ENCODE measurements around the gene IGFBP4.

Gene IGFBP4

DNA sequence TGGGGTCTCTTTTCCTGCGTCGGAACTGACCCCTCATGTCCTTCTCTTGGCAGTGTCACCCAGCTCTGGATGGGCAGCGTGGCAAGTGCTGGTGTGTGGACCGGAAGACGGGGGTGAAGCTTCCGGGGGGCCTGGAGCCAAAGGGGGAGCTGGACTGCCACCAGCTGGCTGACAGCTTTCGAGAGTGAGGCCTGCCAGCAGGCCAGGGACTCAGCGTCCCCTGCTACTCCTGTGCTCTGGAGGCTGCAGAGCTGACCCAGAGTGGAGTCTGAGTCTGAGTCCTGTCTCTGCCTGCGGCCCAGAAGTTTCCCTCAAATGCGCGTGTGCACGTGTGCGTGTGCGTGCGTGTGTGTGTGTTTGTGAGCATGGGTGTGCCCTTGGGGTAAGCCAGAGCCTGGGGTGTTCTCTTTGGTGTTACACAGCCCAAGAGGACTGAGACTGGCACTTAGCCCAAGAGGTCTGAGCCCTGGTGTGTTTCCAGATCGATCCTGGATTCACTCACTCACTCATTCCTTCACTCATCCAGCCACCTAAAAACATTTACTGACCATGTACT, 13.2 kb downstream of the IGFBP4 start:
- DNase-seq (ENCODE audit: low spot score) = no peak

GRCh38 chr17:40457369-40457768, 14.1 kb downstream of the IGFBP4 start:
- no peak for DNase-seq (ENCODE audit: low spot score)

- DNase-seq (ENCODE audit: low spot score) = no peak
Observed at GRCh38 chr17:40457964-40458791, 14.9 kb downstream of the IGFBP4 start.

GRCh38 chr17:40458851-40459482, 15.7 kb downstream of the IGFBP4 start:
- no peak for DNase-seq (ENCODE audit: low spot score)

- no peak for DNase-seq (ENCODE audit: low spot score)
Observed at GRCh38 chr17:40459636-40460603, 16.7 kb downstream of the IGFBP4 start.

GRCh38 chr17:40460604-40460967, 17.3 kb downstream of the IGFBP4 start:
- DNase-seq (ENCODE audit: low spot score) = no peak

DNA sequence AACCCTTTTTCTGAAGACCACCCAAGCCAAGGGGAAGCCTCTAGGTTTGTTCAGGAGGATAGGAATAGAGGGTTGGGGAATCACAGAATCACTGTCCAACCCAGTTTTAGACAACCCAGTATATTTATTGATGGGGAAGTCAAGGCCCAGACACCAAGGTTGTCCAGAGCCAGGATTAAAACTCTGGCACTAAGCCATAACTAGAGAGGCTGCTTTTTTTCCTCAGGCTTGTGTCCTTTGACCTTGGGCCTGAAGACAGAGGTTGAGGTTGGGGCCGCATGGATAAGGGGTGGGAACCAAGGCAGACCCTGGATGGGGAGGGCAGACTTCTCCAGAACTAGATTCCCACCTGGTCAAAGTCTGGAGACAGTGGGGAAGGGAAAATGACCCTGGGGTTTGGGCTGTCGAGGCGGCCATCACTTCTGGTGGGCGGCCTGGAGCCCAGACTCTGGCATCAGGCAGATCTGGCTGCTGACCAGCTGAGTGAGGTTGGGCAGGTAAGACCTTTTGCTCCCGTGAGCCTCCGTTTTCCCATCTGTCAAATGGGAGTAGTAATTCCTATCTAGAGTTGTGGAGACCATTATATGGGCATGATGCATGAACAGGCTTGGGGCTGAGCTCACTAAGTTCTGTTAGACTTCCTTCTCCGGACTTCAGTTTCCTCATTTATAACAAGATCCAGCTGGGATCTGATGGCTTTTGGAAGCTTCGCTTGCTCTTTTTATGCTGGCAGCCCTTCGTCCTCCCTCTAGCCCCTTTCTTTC, 17.9 kb downstream of the IGFBP4 start:
- no peak for DNase-seq (ENCODE audit: low spot score)

- DNase-seq (ENCODE audit: low spot score) = no peak
Observed at GRCh38 chr17:40461732-40462342, 18.6 kb downstream of the IGFBP4 start.

DNA sequence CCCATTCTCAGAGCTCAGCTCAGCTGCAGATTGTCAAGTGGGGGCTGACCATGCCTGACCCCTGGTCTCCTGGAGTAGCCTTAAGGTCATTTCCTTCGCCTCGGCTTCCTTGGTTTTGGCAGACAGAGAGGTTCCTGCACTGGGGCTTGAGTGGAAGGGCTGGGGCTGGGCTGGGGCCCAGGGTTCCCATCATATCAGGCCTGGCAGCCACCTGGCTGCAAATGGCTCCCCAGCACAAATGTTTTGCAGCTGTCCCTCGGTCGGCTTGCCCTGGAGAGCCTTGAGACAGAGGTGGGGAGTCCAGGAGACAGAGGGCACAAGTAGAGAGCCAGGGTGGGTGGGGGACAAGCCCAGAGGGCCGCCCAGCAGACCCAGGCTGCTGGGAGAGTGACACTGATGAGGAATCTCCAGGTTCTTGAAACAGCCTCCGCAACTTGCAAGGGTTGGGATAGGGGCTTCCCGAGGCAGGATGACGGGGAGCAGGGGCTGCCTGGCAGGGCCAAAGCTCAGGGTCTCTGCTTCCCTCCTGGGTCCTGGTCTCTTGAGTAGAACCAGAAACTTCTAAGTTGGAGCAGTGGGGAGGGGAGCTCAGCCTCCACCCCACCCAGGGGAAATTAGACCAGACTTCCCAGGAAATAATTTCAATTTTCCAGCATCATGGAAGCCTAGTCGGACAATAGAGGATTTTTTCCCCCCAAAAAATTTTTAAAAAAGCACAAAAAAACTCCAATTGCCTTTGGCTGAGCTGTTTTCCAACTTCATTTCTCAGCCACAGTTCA, 19.3 kb downstream of the IGFBP4 start:
- DNase-seq (ENCODE audit: low spot score) = no peak

DNA sequence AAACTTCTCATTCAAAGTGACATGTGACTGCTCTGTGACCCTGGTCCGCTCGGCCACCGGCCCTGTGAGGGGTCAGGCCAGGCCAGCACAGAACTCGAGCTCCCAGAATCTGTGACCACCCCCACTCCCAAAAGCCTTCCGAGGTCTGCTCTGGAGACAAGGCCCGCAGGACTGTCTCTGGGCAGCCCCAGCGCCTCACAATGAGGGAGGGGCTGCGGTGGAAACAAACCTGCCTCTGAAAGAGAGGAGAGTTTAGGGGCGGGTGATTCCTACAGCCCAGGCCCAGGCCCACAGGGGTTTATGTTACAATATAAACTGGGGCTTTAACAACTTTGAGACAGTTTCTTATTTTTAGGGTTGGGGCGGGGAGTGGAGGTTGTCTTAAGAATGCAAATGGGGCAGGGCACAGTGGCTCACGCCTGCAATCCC, 19.9 kb downstream of the IGFBP4 start:
- DNase-seq (ENCODE audit: low spot score) = no peak

- no peak for DNase-seq (ENCODE audit: low spot score)
Observed at GRCh38 chr17:40464392-40464855, 21.2 kb downstream of the IGFBP4 start.

DNA sequence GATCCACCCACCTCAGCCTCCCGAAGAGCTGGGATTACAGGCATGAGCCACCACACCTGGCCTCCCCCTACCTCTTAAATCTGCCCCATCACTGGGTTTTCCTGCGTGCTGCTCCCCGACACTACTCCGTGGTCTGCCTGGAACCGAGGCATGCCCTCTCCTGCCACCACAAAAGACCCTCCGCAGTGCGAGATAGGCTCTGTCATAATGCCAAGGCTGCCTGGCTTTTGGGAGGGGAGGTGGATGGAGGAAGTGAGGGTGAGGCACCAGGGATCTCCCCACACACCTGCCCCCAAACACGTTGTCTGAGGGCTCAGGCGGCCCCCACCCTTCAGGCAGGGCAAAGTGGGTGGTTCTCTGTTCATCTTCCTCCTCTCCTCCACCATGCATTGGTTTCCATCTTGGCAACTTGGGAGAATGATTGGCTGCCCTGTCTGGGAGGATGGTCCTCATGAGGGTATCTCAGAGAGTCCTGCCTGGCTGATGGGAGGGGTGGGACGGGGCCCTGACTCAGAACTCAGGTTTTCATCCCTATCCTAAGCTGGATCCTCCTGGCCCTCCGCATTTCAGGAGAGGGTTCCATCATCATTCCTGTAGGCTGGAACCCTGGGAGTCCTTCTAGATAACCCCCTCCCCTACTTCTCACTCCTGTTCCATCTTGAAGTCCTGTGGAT, 23.2 kb downstream of the IGFBP4 start:
- DNase-seq (ENCODE audit: low spot score) = no peak

DNA sequence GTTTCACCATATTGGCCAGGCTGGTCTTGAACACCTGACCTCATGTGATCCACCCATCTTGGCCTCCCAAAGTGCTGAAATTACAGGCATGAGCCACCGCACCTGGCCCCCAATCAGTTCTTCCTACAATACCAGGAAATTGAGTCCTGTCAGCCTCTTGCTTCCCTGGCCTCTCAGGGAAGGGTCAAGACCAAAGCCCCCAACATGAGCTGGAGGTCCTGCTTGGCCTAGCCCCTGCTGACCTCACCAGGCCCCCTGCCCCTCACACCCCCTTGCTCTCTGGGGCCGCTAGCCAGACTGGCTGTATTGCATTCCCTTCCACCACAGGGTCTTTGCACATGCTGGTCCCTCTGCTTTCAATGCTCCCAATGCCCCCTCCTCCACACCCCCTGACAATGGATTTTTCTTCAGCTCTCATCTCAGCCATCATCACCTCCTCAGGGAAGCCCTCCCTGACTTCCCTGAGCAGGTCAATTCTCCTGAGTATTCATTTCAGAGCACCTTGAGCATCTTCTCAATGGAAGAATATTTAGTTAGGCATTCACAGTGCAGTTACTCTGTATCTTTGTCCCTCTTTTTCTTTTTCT, 24.1 kb downstream of the IGFBP4 start:
- no peak for DNase-seq (ENCODE audit: low spot score)

DNA sequence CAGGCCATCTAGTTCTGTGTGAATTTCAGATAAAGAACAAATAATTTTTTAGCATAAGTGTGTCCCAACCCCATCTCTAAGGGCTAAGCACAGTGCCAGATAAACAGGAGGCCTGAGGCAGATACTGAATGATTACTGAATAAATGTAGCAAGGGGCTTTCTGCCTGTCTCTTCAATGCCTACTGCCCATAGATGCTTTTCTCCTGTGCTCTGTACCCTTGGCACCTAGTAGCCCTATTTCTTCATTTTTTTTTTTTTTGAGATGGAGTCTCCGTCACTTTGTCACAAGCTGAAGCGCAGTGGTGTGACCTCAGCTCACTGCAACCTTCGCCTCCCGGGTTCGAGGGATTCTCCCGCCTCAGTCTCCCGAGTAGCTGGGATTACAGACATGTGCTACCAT, 25.3 kb downstream of the IGFBP4 start:
- no peak for DNase-seq (ENCODE audit: low spot score)

- no peak for DNase-seq (ENCODE audit: low spot score)
Observed at GRCh38 chr17:40469805-40470675, 26.8 kb downstream of the IGFBP4 start.

DNA sequence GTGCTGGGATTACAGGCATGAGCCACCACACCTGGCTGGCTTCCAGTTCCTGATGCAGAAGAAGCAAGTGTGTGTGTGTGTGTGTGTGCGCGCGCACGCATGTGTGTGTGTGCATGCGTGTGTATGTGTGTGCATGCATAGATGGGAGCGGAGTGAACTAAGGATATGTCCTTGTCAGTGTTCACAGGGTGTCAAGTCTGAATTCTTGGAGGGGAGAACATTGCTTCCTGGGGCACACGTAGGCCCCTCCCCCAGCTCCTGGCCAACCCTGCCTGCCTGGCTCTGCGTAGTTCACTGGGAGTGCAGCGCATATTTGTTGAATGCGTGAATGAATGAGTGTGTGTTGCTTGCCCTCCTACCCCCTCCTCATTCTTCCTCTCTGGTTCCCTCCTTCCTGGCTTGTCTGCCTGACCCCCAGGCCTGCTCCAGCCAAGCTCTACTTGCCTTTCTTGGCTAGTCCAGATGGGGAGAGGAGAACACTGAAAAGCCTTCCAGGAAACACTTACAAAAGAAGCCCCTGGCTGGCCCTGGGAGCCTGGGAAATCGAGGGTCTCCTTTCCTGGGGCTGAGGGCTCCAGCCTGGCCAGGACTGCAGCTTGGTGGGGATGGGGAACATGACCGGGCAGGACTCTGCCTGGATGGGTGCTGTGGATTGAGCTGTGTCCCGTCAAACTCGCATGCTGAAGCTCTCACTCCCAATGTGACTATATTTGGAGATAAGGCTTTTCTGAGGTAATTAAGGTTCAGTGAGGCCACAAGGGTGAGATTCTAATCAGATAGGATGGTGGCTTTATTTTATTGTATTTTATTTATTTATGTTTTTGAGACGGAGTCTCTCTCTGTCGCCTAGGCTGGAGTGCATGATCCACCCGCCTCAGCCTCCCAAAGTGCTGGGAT, 27.9 kb downstream of the IGFBP4 start:
- DNase-seq (ENCODE audit: low spot score) = no peak
